Right atrium auricular region (tissue), 2 donors: ENCODE measurements around the gene VBP1. TPM values are rescaled to one million over a fixed set of nuclear protein-coding genes. Genes with fewer than 3 reads are reported as not detected.

Source experiments
- DNase-seq: peaks from one replicate; pipeline ENCODE4 v3.0.0-alpha.2; 2019; ENCODE audit warnings: low spot score
- H3K27ac ChIP-seq, 2 donors: fragments of 200-600 bp; sonication (generic); 1 replicate in 1 of 2; 2 replicates in 1 of 2; pipeline ENCODE4 v1.5.1; 2016 to 2019
- H3K27me3 ChIP-seq, 2 donors: fragments of 200-600 bp; sonication (generic); one replicate each; pipeline versions ENCODE4 v1.5.1 to v1.6.0; 2017 to 2019
- H3K36me3 ChIP-seq: fragments of 200-600 bp; sonication (generic); one replicate; pipeline ENCODE4 v1.5.1; 2016
- H3K4me1 ChIP-seq, 2 donors: fragments of 200-600 bp; sonication (generic); one replicate each; pipeline versions ENCODE4 v1.5.1 to v1.6.0; 2017 to 2019
- H3K4me3 ChIP-seq, 2 donors: fragments of 200-600 bp; sonication (generic); 1 replicate in 1 of 2; 2 replicates in 1 of 2; pipeline ENCODE4 v1.5.1; 2017 to 2019; ENCODE audit warnings: mild to moderate bottlenecking in 1 of 2, moderate library complexity in 1 of 2
- H3K9me3 ChIP-seq, 2 donors: fragments of 200-600 bp; sonication (generic); one replicate each; pipeline ENCODE4 v1.5.1; 2019
- total RNA-seq, 2 donors: library from RNA; depleted of rRNA; stranded (reverse); fragments of >200 nt; gene quantifications; one replicate each; pipeline ENCODE4 v1.1.0, GENCODE V29; 2016
- TF ChIP-seq, protein P1 (sequence below), 2 donors: fragments of 200-600 bp; sonication (generic); IDR thresholded peaks; one replicate each; pipeline ENCODE4 v1.5.1; 2019; ENCODE audit warnings: antibody characterized with exemption in 2 of 2

Gene VBP1
- total RNA-seq, 2 donors from 2014 or later = 42.7 to 60.3 TPM

DNA sequence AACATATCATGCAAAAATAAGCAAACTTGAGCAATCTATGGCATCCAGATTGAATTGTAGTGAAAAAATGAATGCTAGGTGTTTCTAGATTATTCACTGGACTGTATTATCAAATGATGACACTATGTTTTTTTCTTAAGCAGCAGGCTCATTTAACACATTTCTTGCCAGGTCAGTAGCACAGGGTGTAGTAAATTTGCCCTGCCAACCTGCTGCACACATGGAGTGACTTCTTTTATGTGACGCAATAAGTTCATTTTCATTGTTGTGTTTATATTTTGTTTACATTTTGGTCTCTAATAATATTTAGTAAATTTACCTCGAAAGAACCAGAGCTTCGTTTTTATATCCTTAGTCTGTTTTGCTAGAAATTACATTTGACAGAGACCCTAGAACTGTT is 9.5 kb downstream of the VBP1 start:
- Histone ChIP-seq H3K4me1 (no peaks in the 10 kb centered on the region), H3K27me3 (no peaks in the 10 kb centered on the region), H3K36me3 (peaks cover 21% of the 10 kb centered on the region), H3K4me3 (no peak overlapping the region), H3K9me3 (no peaks in the 10 kb centered on the region), H3K27ac (no peak overlapping the region)
- no peak for DNase-seq
- TF ChIP-seq, protein P1, sequence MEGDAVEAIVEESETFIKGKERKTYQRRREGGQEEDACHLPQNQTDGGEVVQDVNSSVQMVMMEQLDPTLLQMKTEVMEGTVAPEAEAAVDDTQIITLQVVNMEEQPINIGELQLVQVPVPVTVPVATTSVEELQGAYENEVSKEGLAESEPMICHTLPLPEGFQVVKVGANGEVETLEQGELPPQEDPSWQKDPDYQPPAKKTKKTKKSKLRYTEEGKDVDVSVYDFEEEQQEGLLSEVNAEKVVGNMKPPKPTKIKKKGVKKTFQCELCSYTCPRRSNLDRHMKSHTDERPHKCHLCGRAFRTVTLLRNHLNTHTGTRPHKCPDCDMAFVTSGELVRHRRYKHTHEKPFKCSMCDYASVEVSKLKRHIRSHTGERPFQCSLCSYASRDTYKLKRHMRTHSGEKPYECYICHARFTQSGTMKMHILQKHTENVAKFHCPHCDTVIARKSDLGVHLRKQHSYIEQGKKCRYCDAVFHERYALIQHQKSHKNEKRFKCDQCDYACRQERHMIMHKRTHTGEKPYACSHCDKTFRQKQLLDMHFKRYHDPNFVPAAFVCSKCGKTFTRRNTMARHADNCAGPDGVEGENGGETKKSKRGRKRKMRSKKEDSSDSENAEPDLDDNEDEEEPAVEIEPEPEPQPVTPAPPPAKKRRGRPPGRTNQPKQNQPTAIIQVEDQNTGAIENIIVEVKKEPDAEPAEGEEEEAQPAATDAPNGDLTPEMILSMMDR (IDR thresholded peaks at IDR 0.05) = no peak

DNA sequence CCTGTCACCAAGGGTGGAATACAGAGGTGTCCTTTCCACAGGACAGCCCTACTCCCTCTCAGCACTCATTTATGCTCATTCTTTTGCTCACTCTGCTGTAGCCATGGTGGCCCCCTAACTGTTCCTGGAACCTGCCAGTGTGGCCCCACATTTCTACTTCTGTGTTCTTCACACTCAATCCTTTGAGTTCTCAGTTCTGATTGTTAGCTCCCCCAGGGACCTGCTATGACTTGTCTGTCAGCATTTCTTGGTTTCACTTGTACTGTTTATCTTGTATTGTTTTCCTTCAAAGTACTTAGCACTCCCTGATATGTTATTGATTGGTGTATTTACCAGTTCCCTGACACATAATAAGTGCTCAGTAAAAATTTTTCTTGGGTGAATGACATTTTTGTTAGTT is 14.9 kb downstream of the VBP1 start:
- TF ChIP-seq, protein P1 (IDR thresholded peaks at IDR 0.05) = no peak
- DNase-seq = no peak
- peaks cover 21% of the 10 kb centered on the region for H3K36me3 ChIP-seq
- H3K27ac ChIP-seq = no peak overlapping the region
- no peaks in the 10 kb centered on the region for H3K9me3 ChIP-seq
- H3K4me1 ChIP-seq = no peaks in the 10 kb centered on the region
- H3K27me3 ChIP-seq = no peaks in the 10 kb centered on the region
- no peak overlapping the region for H3K4me3 ChIP-seq

GRCh38 chrX:155235891-155236290 is 19.6 kb downstream of the VBP1 start:
- H3K27ac ChIP-seq = no peak overlapping the region
- no peak for DNase-seq
- H3K9me3 ChIP-seq = no peaks in the 10 kb centered on the region
- H3K4me3 ChIP-seq = no peak overlapping the region
- TF ChIP-seq, protein P1 (IDR thresholded peaks at IDR 0.05) = no peak
- peaks cover 10% of the 10 kb centered on the region for H3K36me3 ChIP-seq
- no peaks in the 10 kb centered on the region for H3K4me1 ChIP-seq
- no peaks in the 10 kb centered on the region for H3K27me3 ChIP-seq

DNA sequence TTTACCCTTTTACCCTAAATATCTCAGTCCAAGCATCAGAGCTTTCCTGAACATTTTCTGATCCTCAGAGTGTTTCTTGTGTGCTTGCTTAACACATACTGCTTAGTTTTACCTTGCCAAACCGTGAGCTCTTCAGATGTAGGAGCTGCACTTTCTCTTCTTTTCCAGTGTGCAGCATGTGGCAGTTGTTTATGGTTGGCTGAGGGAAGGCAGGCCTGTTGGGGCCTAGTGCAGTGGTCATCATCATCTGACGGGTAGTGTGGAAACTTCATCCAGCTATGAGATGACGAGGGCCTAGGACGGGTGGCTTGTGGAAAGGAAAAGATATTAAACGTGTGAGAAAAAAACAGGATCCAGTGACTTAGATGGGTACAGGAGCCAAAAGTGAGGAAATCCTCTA is 21.5 kb downstream of the VBP1 start:
- no peak overlapping the region for H3K27ac ChIP-seq
- no peaks in the 10 kb centered on the region for H3K27me3 ChIP-seq
- DNase-seq = no peak
- no peak overlapping the region for H3K4me3 ChIP-seq
- no peaks in the 10 kb centered on the region for H3K4me1 ChIP-seq
- TF ChIP-seq, protein P1 (IDR thresholded peaks at IDR 0.05) = no peak
- H3K36me3 ChIP-seq = peaks cover 10% of the 10 kb centered on the region
- no peaks in the 10 kb centered on the region for H3K9me3 ChIP-seq

DNA sequence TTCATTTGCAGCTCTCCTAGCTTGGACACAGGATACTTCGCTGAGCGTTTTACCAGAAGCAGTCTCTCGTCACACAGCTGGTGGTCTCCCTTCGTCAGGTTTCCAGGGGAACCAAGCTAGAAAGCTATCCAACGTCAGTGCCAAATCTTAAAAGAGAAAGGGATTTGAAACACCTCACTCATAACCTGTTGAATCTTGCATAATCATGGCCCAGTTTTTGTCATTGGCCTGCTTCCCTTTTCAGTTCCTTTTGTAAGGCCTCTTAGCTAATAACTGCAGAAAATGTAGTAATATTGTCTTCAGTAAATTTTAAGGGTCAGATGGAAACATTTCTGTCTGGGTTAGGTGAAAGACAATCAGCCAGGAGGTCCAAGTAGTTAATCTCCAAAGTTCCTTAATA is 26.0 kb downstream of the VBP1 start:
- no peak for DNase-seq
- no peak overlapping the region for H3K4me3 ChIP-seq
- TF ChIP-seq, protein P1 (IDR thresholded peaks at IDR 0.05) = no peak
- peaks cover 2% of the 10 kb centered on the region for H3K36me3 ChIP-seq
- no peaks in the 10 kb centered on the region for H3K9me3 ChIP-seq
- no peak overlapping the region for H3K27ac ChIP-seq
- H3K27me3 ChIP-seq = no peaks in the 10 kb centered on the region
- no peaks in the 10 kb centered on the region for H3K4me1 ChIP-seq

GRCh38 chrX:155246748-155247147 is 30.5 kb downstream of the VBP1 start:
- Histone ChIP-seq H3K4me3 (no peak overlapping the region), H3K27me3 (no peaks in the 10 kb centered on the region), H3K27ac (no peak overlapping the region), H3K36me3 (no peaks in the 10 kb centered on the region), H3K4me1 (no peaks in the 10 kb centered on the region), H3K9me3 (no peaks in the 10 kb centered on the region)
- TF ChIP-seq, protein P1 (IDR thresholded peaks at IDR 0.05) = no peak
- DNase-seq = no peak
